GM18867 (cell line): ENCODE measurements around the gene TNIP1.

Source experiments
- ATAC-seq: cut with Tn5 transposase; IDR thresholded peaks from one replicate; pipeline ENCODE4 v1.9.1; 2021; ENCODE audit warnings: mild to moderate bottlenecking, moderate library complexity; ENCODE audit not compliant: unreplicated experiment

The TNIP1 gene

DNA sequence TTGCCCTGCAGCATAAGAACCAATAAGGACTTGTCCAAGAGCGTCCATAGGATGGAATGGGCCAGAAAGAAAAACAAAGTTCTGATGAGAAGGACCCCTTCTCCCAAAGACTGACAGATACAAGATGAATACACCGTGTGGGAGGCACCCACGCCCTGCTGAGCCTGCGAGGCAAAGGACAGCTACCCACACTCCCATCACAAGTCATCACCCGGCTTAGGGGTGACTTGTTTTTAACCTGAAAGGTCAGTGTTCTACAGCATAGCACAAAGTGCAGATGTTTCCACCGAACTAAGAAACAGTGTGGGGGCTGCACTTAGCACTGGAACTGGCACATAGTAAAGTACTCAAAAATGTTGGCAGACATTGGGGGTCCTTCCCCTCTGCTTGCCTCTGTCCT lies 13.9 kb downstream of the TNIP1 start:
- no peak for ATAC-seq

GRCh38 chr5:151065609-151066008 lies 15.2 kb downstream of the TNIP1 start:
- no peak for ATAC-seq

GRCh38 chr5:151064916-151065499 lies 15.8 kb downstream of the TNIP1 start:
- no peak for ATAC-seq

GRCh38 chr5:151063142-151063989 lies 17.5 kb downstream of the TNIP1 start:
- no peak for ATAC-seq

GRCh38 chr5:151062405-151063141 lies 18.3 kb downstream of the TNIP1 start:
- no peak for ATAC-seq

DNA sequence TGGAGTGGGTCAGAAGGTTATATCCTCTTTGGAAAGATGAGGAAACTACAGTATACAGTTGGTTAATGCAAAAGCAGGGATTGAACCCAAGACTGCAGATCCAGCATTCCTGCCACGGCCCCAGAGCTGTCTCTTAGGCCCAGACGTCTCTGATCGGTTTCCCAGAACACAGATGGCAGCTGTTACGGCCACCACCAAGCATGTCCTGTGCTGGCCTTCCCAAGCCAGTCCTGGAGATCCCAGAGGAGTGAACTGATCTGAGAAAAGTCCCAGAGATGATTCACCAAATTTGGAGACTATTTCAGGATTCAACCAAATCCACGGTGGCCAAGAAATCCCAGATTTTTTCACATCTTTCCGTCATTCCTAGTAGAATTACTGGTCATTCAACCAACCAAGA lies 20.1 kb downstream of the TNIP1 start:
- no peak for ATAC-seq

GRCh38 chr5:151058891-151059489 lies 21.8 kb downstream of the TNIP1 start:
- ATAC-seq: no peak

DNA sequence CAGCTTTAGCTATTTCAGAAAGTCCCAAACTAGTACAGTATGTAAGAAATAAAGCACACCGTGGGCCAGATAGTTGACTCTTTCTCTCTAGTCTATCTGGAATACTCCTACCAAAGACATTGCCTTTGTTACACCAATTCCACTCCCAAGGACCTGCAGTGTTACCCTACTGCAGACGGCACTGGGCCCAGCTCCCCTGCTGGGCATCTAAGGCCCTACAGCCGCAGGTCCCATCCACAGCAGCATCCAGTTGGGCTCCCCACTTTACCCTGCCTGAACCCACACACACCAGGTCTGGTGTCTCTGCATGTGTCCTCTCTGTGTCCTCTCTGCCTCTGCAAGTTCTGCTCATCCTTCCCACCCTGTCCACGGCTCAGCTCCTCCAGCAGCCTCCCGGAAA lies 22.5 kb downstream of the TNIP1 start:
- no peak for ATAC-seq

DNA sequence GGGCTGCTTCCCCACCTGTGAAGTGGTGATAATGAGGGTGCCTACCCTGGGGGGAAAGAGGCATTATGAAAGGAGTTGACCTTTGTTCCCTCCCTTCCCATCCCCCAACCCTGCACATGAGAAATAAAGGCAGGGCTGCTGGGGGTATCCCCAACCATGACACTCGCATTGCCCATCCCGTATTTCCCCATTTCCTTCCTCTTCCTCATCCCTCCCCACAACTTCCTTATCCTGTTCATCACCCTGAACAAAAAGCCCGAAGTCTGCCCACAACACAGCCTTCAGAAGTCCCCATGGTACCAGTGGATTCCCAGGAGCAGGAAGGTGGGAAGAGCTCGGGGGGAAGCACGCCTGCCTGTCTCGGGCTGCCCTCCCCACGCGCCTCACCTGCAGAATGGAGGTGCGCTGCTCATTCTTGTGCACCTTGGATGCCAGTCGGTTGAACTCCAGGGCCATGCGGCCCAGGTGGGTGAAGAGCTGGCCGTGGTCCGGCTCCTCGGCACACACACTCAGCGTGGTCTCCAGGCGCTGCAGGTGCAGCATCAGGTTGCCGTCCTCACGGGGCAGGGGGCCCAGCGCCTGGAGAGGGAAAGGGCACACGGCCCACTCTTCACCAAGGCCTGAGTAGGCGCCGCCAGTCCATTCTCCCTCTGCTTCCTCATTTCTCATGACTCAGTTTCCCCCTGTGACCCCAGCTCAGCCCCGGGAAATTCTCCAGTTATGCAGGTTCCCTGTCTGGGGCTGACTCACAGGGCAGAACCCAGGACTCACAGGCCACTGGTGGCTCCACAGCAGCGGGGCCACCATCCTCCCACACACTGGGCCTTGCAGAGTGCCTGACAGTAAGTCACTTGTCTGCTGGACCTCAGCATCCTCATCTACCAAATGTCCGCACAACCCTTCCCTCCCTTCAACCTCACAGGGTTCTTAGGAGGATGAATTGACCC lies 24.2 kb downstream of the TNIP1 start:
- ATAC-seq: no peak

DNA sequence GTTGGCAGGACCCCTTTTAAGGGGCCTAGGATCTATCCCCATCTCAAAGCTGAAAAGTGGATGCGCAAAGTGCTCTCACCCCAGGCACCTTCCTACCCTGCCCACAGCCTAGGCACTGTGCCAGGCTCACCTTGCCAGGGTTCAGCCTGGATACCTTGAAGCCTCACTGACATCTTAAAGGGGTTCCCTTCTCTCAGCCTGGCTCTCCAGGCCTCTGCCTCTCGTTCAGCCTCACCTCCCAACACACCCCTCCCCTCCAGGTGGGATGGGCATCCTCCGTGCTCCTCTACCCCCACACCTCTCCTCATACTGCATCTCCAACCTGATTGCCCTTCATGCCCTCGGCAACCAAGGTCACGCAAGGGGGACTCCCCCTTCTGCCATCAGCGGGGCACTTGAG lies 25.5 kb downstream of the TNIP1 start:
- no peak for ATAC-seq

DNA sequence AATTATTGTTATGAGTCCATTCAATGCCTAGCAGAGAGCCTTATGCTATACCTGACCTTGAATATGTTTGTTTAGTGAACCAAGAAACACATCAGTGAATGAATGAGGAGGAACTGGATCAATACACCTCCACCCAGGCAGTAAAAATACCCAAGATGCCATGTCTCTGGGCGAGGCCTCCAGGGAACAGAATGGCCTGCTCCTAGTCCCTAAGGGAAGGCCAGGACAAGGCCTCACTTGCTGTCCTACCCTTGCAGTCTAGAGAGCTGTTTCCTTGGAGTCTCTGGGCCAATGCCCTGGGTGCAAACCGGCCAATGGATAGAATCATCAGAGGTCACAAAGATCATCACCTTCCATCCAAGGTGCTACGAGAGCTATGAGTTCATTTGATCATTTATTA lies 26.1 kb downstream of the TNIP1 start:
- no peak for ATAC-seq

- no peak for ATAC-seq
These were observed 26.9 kb downstream of the TNIP1 start for GRCh38 chr5:151053796-151054462.

- ATAC-seq: no peak
These were observed 28.0 kb downstream of the TNIP1 start for GRCh38 chr5:151052836-151053235.

DNA sequence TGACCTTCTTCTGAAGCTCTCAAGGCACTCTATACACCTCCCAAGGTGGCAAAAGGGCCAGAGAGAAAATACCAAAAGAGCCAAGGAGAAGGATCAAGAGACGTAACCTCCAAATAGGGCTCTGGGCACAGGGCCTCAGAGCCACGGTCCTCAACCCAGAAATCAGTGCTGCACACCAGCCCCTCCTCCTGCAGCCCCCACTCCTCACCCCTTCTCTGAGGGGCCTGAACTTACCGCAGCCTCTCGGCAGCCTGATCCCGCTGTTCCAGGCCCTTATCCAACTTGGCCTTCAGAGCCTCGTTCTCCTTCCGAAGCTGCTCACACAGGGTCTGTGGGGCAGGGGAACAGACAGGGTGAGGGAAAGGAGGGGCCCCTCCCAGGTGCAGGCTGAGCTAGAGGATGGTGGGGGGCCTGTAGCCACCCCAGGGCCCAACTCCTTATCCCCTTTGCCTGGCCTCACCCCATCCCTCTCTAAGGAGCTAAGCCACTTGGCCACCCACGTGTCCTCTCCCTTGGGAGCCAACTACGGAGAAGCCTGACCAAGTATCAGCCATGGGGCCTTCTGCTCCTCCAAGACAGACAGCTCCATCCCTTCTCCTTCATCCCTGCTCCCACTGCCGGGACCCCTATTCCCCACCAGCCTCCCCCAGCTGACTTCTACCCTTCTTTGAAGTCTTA lies 28.8 kb downstream of the TNIP1 start:
- ATAC-seq: no peak

DNA sequence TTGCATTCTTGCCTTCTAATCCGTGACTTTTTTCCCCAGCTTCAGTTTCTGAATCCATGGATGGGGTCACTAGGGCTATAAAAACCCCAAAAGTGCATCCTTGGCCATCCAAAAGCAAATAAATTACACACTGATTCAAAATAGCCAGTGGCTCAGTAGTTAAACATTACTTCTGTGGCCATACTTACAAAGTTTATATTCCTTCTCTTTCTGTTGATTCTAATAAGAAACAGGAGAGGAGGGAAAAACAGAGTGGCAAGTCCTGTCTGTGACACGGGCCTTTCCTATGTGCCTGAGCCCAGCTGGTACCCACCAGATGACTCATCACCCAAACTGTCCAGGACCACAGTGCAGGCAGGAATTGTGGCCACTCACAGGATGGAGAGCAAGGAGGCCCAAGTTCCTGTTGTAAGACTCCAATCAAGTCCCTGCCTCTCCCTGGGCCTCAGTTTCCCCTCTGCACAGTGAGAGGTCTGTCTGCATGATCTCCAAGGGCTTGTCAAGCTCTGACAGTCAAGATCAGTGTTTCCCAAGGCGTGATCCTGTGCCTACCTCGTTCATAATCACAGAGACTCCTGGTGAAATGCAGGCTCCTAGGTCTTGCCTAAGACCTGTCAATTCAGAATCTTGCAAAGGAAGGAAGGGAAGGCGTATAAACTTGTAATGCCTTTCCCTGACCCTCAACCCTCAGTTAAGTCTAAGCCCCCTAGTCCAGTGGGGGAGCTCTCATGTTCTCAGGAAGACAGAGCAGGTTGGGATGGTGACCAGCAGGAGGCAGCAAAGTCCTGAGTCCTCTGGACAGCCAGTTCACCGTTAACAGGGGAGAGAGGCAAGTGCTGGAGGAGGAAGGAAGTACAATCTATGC lies 29.5 kb downstream of the TNIP1 start:
- ATAC-seq: peak; percentile 71

DNA sequence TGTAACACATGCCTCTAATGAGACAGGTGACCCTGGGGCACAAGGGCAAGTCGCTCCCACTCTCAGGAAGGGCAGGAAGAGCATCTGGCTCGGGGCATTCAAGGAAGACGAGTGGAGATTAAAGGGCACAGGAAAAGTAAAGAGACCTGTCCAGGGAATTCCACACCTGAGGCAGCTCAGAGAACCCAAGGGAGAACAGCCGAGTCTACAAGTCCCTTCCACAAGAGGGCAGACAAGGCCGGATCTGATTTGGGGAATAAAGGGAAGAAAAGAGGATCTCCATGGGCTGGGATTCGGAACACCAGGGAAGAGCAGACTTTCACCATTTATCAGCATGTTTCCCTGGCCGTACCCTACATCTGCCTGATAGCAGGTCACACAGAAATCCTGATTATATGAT lies 32.3 kb downstream of the TNIP1 start:
- ATAC-seq: no peak

GRCh38 chr5:151047814-151048425 lies 32.9 kb downstream of the TNIP1 start:
- peak; percentile 60 for ATAC-seq
